Gastroesophageal sphincter (tissue), 3 donors: ENCODE data around the gene MYRIP.

Experiments used
- CTCF ChIP-seq, 4 experiments: fragments of 200-600 bp in 2 of 4; fragments of 450-650 bp in 2 of 4; sonication (generic) in 1 of 4; IDR thresholded peaks; one replicate each; pipeline ENCODE4 v1.5.1; 2017 to 2019; ENCODE audit warnings: antibody characterized with exemption in 4 of 4, mild to moderate bottlenecking in 2 of 4, moderate library complexity in 2 of 4
- POLR2A ChIP-seq, 2 donors: fragments of 450-650 bp; IDR thresholded peaks; one replicate each; pipeline ENCODE4 v1.6.1; 2017; ENCODE audit warnings: antibody characterized with exemption in 2 of 2, mild to moderate bottlenecking in 2 of 2, moderate library complexity in 1 of 2
- POLR2AphosphoS5 ChIP-seq: sonication (generic); formaldehyde crosslinking; IDR thresholded peaks from one replicate; pipeline ENCODE4 v1.6.1; 2017; ENCODE audit warnings: antibody characterized with exemption

GRCh38 chr3:40291471-40291870 lies 482.1 kb downstream of the MYRIP start:
- TF ChIP-seq CTCF (IDR thresholded peaks at IDR 0.05) (no peak), POLR2A (IDR thresholded peaks at IDR 0.05) (no peak), POLR2AphosphoS5 (no peak)
